ENCODE data around the gene LPCAT3. TPM values are rescaled to one million over a fixed set of nuclear protein-coding genes. Genes with fewer than 3 reads are reported as not detected.

Gene LPCAT3
- total RNA-seq, 4 donors from 2014 or later: 27.5 to 46.3 (median 32.7) TPM

GRCh38 chr12:6967651-6968100 lies 50.6 kb downstream of the LPCAT3 start:
- peaks cover 19 to 82% (median 39%) of the 10 kb centered on the region in 3 donors for H3K4me1 ChIP-seq
- H3K27me3 ChIP-seq: no peaks in the 10 kb centered on the region
- TF ChIP-seq, protein P1, sequence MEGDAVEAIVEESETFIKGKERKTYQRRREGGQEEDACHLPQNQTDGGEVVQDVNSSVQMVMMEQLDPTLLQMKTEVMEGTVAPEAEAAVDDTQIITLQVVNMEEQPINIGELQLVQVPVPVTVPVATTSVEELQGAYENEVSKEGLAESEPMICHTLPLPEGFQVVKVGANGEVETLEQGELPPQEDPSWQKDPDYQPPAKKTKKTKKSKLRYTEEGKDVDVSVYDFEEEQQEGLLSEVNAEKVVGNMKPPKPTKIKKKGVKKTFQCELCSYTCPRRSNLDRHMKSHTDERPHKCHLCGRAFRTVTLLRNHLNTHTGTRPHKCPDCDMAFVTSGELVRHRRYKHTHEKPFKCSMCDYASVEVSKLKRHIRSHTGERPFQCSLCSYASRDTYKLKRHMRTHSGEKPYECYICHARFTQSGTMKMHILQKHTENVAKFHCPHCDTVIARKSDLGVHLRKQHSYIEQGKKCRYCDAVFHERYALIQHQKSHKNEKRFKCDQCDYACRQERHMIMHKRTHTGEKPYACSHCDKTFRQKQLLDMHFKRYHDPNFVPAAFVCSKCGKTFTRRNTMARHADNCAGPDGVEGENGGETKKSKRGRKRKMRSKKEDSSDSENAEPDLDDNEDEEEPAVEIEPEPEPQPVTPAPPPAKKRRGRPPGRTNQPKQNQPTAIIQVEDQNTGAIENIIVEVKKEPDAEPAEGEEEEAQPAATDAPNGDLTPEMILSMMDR (IDR thresholded peaks at IDR 0.05): no peak
- no peak for TF ChIP-seq POLR2A (IDR thresholded peaks at IDR 0.05)
- peaks cover 20 to 43% (median 22%) of the 10 kb centered on the region in 3 donors for H3K36me3 ChIP-seq
- H3K4me3 ChIP-seq: no peak overlapping the region
- DNase-seq: no peak
- WGBS, 2 donors: 61 to 72% methylated on average over 3 to 6 of the region's 10 CpGs
- intact Hi-C loops (cut with DNase I): no loop called here
- H3K9me3 ChIP-seq: no peaks in the 10 kb centered on the region
- peak overlapping the region in 3 of 4 donors; percentile 6 to 38 (median 10) for H3K27ac ChIP-seq

DNA sequence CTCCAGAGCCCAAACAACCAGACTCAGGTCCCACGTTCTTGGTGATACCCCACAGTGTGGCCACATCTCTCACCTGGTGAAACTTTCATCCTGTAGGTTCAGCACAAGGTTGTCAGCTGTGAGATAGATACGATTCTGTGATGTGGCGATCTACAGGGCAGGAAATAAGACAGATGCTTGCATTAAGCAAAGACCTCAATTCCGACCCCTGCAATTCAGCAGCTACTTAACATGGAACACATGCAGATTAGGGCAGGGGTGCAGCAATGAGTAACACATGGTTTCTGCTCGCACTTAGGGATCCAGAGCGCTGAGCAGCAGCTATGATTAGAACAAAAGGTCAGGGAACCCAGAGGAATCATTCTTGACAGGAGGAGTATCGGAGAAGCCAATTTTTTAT lies 51.9 kb downstream of the LPCAT3 start:
- Histone ChIP-seq H3K4me1 (peaks cover 26 to 82% (median 43%) of the 10 kb centered on the region in 3 donors), H3K27ac (peak overlapping the region in 1 of 4 donors; percentile 95), H3K4me3 (no peak overlapping the region), H3K36me3 (peaks cover 20 to 43% (median 22%) of the 10 kb centered on the region in 3 donors), H3K9me3 (no peaks in the 10 kb centered on the region), H3K27me3 (no peaks in the 10 kb centered on the region)
- DNase-seq: no peak
- TF ChIP-seq, protein P1 (IDR thresholded peaks at IDR 0.05): no peak
- no peak for TF ChIP-seq POLR2A (IDR thresholded peaks at IDR 0.05)
- intact Hi-C loops (cut with DNase I): no loop called here
- WGBS, 2 donors: 67 to 75% methylated on average over 6 to 7 of the region's 7 CpGs

GRCh38 chr12:6965714-6966113 lies 52.6 kb downstream of the LPCAT3 start:
- no peaks in the 10 kb centered on the region for H3K27me3 ChIP-seq
- peaks cover 20 to 43% (median 22%) of the 10 kb centered on the region in 3 donors for H3K36me3 ChIP-seq
- no peak overlapping the region for H3K4me3 ChIP-seq
- H3K4me1 ChIP-seq: peaks cover 30 to 85% (median 47%) of the 10 kb centered on the region in 3 donors
- TF ChIP-seq, protein P1 (IDR thresholded peaks at IDR 0.05): no peak
- no peak for TF ChIP-seq POLR2A (IDR thresholded peaks at IDR 0.05)
- intact Hi-C loops (cut with DNase I): no loop called here
- H3K9me3 ChIP-seq: no peaks in the 10 kb centered on the region
- peak overlapping the region; percentile 91 to 99 (median 96) for H3K27ac ChIP-seq
- no peak for DNase-seq
- 51 to 64% methylated on average over 3 to 4 of the region's 4 CpGs for WGBS, 2 donors

- TF ChIP-seq, protein P1 (IDR thresholded peaks at IDR 0.05): peak; percentile 80 to 97 (median 95)
- TF ChIP-seq POLR2A (IDR thresholded peaks at IDR 0.05): peak in 1 of 4 donors; percentile 21
- intact Hi-C loops (cut with DNase I): no loop called here
- Histone ChIP-seq H3K9me3 (no peaks in the 10 kb centered on the region), H3K36me3 (peaks cover 20 to 44% (median 22%) of the 10 kb centered on the region in 3 donors), H3K27ac (peak overlapping the region; percentile 91 to 99 (median 96)), H3K27me3 (no peaks in the 10 kb centered on the region), H3K4me1 (peaks cover 35 to 91% (median 53%) of the 10 kb centered on the region in 3 donors), H3K4me3 (peak overlapping the region; percentile 61 to 72 (median 70))
- DNase-seq: no peak
- 14 to 18% methylated on average over 9 to 11 of the region's 12 CpGs for WGBS, 2 donors
These were observed 53.1 kb downstream of the LPCAT3 start for GRCh38 chr12:6965026-6965661.

- intact Hi-C loops (cut with DNase I): no loop called here
- TF ChIP-seq, protein P1 (IDR thresholded peaks at IDR 0.05): no peak
- no peak for TF ChIP-seq POLR2A (IDR thresholded peaks at IDR 0.05)
- Histone ChIP-seq H3K27me3 (no peaks in the 10 kb centered on the region), H3K36me3 (peaks cover 20 to 49% (median 22%) of the 10 kb centered on the region in 3 donors), H3K27ac (peak overlapping the region; percentile 91 to 99 (median 96)), H3K4me3 (peak overlapping the region; percentile 61 to 72 (median 70)), H3K9me3 (no peaks in the 10 kb centered on the region), H3K4me1 (peaks cover 34 to 91% (median 55%) of the 10 kb centered on the region in 3 donors)
- no peak for DNase-seq
- 8 to 53% methylated on average over 2 to 5 of the region's 8 CpGs for WGBS, 2 donors
These were observed 53.7 kb downstream of the LPCAT3 start for GRCh38 chr12:6964605-6965025.
